ENCODE results near the gene SLC41A3.
"Not testable (repeated sequence)": the region's sequence is repeated elsewhere in the genome, so short reads cannot be mapped to it uniquely, and the experiment has no call there.

Gene SLC41A3

DNA sequence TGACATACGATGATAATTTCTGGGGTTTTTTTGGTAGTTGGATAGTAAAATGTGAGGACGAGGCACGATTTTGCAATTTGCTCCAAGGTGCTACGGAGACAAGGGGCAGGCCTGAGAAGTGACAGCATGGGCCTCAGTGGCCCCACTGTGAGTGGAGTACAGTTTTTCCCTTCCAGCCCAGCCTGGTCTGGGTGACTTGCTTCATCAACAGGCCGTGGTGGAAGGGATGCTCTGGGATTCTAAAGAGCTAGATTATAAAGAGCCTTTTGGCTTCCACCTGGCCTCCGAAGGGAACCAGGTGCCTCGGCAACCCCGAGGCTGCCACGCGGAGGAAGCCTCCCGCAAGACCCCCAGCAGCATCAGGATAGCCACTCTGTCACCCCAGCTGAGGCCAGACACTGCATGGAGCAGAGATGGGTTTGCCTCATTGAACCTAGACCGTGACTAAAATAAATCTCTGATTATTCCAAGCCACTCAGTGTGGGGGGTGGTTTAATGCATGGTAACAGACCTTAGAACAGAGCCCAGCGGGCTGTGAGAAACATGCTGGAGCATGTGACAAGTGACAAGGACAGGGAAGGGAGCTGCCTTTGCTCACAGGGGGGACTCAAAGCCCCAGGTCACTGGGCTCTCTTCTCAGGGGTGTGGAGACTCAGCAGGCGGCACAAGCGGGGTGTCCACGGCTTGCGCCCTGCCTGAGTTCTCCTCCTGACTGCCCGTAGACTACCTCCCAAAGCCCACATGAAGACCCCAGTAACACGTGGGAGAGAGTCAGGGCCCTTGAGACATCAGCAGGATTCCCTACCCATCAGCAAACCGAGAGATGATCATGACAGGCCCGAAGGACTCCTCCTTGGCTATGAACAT is 22.6 kb upstream of the SLC41A3 start:
- DNase-seq (ENCODE audit: low read depth) = no peak

DNA sequence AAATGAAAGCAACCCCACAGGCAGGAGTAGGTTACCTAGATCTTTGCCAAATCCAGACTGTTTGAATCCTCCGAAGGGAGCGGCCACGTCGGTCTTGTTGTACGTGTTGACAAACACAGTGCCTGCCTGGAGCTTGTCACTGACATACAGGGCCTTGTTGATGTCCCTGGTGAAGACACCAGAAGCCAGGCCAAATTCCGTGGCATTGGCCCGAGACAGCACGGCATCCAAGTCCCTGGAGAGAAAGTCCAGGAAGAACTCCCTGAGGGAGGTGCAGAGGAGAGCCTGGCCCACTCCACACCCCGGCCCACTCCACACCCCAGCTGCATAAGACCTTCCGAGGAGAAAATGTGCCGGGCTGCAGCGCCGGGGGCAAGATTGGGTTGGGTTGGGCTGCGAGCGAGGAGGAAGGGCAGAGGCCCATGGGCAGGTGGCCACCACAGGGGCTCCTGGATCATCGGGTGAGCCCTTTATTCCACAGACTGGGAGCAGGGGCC is 21.8 kb upstream of the SLC41A3 start:
- DNase-seq (ENCODE audit: low read depth) = no peak

GRCh38 chr3:126104742-126105605 is 21.1 kb upstream of the SLC41A3 start:
- DNase-seq (ENCODE audit: low read depth) = no peak

- DNase-seq (ENCODE audit: low read depth) = no peak
These were observed 20.2 kb upstream of the SLC41A3 start for GRCh38 chr3:126104028-126104635.

DNA sequence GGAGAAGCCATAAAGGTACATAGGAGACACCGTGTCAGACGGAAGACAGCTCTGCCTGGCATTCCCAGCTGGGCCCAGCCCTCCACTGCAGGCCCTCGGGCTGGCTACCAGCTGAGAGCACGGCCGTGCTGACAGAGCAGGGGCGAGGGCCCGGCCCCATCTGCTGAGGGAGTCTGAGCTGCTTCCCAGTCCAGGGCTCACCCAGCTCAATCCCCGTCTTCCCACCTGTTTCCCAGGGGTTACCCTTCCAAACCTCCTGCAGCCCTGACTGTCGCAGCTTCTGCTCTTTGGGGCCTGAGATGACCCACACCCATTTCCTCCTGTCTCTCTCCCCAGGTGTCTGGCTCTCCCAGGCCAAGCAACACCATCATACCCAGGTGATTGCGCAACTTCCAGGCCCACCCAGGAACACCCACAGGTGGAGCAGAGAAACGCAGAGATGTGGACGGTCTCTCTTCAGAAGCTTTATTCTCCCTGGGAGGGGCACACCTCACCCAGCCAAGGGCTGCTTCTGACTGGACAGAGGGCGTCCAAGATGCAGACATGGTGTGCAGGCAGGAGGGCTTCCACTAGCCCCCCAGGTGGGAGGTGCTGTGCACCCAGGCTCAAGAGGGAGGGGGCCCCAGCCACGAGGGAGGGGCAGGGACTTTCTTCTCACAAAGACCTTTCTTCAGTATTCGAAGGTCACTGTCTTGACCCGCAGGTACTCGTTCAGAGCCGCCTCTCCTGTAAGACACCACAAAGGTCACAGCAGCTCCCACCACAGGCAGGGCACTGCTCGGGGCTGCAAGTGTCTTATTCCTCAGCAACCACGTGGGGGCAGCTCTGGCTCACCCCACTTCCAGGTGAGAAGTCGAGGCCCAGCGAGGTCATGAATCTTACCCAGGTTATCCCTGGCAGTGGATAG is 19.4 kb upstream of the SLC41A3 start:
- DNase-seq (ENCODE audit: low read depth) = no peak

- no peak for DNase-seq (ENCODE audit: low read depth)
These were observed 18.6 kb upstream of the SLC41A3 start for GRCh38 chr3:126102530-126102951.

GRCh38 chr3:126102011-126102410 is 18.1 kb upstream of the SLC41A3 start:
- no peak for DNase-seq (ENCODE audit: low read depth)

GRCh38 chr3:126101521-126101982 is 17.6 kb upstream of the SLC41A3 start:
- DNase-seq (ENCODE audit: low read depth) = no peak

DNA sequence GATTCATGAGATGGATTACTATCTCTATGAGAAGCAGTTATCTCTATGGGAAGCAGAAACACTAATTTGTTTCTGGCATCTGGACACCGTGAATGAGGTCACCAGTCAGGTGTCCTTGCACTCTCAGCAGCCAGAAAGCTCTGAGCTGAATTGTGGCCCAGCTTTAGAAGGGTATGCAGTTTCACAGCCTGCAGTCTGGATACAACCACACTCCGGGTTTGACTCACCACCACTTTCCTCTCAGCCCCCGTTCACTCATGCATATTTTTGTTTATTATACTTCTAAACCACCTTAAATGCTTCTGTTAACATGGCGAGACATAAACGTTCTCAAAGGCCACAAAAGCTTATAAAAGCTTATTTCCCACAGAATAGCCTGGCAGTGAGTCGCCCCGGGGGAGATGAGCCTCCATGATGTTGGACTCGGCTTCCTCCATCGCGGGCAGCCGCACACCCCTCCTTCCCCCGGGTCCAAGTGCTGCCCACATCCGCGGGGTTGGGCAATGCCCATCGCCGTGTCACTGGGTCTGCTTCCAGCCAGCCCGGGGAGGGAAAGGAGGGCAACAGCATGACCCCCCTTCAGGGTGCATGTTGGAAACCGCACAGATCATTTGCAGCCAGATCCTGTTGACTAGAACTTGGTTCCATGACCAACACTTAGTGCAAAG is 16.8 kb upstream of the SLC41A3 start:
- no peak for DNase-seq (ENCODE audit: low read depth)

DNA sequence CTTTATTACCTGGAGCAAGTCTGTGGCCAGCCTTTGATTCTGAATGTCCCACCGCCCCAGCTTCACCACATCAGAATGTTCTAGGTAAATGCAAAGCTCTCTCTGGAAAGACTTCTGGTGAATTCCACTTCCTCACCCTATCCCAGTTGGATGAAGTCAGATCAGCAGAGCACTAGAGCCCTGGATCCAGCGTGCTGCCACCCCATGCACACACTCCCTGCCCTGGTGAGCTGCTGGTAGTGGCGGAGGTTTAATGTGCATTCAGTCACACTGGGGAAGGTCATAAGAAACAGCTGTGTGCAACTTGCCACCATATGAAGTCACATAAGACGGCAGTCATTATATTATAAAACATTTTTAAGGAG is 16.3 kb upstream of the SLC41A3 start:
- no peak for DNase-seq (ENCODE audit: low read depth)

DNA sequence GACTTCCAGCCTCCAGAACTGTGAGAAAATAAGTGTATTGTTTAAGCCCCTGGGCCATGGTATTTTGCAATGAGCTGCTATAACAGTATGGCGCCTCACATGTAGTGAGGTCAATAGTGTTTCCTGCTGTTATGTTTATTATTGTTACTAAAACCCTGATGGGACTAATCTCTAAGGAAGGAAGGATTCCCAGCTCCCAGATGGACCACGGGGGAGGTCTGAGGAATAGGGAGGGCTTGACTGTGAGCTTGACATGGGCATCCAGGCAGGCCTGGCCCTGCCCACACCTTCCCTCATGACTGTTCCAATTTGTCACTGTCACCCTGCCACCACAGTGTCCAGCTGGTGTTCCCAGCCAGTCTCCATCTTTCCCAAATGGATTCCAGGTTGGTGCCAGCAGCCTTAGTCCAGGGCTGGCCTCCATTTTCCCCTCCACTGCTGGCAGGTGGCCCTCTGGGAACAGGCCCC is 14.5 kb upstream of the SLC41A3 start:
- no peak for DNase-seq (ENCODE audit: low read depth)

DNA sequence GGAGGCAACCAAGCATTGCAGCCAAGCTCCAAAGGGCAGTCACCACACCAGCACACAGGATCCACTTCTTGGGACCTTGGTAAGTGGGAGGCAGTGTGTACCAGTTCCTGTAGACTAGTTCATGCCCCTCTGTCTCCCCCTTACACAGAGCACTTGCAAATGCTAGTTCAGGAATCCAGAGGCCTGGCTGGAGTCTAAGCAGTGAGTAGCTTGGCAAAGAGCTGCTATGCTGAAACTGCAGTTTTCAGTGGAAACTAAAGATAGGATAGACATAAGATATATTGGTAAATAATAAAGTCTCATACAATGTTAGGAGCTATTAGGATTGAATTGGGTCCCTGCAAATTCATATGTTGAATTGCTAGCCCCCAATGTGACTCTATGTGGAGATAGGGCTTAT is 13.9 kb upstream of the SLC41A3 start:
- no peak for DNase-seq (ENCODE audit: low read depth)

DNA sequence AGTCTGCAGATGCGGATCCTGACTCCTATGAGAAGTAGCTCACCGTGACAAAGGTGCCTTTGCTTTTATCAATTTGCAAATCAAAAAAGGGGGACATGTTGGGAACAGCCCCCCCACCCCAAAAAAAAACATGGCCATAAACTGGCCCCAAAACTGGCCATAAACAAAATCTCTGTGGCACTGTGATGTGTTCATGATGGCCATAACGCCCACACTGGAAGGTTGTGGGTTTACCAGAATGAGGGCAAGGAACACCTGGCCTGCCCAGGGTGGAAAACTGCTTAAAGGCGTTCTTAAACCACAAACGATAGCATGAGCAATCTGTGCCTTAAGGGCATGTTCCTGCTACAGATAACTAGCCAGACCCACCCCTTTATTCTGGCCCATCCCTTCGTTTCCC is 12.3 kb upstream of the SLC41A3 start:
- not testable (repeated sequence) for DNase-seq (ENCODE audit: low read depth)

- not testable (repeated sequence) for DNase-seq (ENCODE audit: low read depth)
These were observed 8.2 kb upstream of the SLC41A3 start for GRCh38 chr3:126092128-126092527.

- no peak for DNase-seq (ENCODE audit: low read depth)
These were observed 3.7 kb upstream of the SLC41A3 start for GRCh38 chr3:126087552-126088175.

GRCh38 chr3:126085841-126086240 is 1.9 kb upstream of the SLC41A3 start:
- no peak for DNase-seq (ENCODE audit: low read depth)

GRCh38 chr3:126085276-126085675 is 1.4 kb upstream of the SLC41A3 start:
- no peak for DNase-seq (ENCODE audit: low read depth)

GRCh38 chr3:126084768-126085180 is 850 bp upstream of the SLC41A3 start:
- no peak for DNase-seq (ENCODE audit: low read depth)

GRCh38 chr3:126083511-126083912 is 412 bp downstream of the SLC41A3 start:
- DNase-seq (ENCODE audit: low read depth) = no peak

- no peak for DNase-seq (ENCODE audit: low read depth)
These were observed 832 bp downstream of the SLC41A3 start for GRCh38 chr3:126083138-126083445.

Measured in HS-5 (cell line).